K562 (cell line): ENCODE results near the gene PRKAR1A.

Experiments used
- CEBPB ChIP-seq: fragments of 450-650 bp; IDR thresholded peaks from 2 replicates; pipeline ENCODE4 v1.6.1; 2016; ENCODE audit warnings: missing genetic modification characterization, missing compliant biosample characterization
- CREB5 ChIP-seq: fragments of 250-450 bp; sonication (Bioruptor Pico); IDR thresholded peaks from 2 replicates; pipeline ENCODE4 v1.5.0; 2020; ENCODE audit warnings: mild to moderate bottlenecking
- ESRRA ChIP-seq: fragments of 450-650 bp; IDR thresholded peaks from 2 replicates; pipeline ENCODE4 v1.6.1; 2014; ENCODE audit warnings: low read depth, mild to moderate bottlenecking, moderate library complexity, borderline replicate concordance
- FOXJ2 ChIP-seq: fragments of 200-800 bp; sonication (Bioruptor generic); IDR thresholded peaks from 2 replicates; pipeline ENCODE4 v1.6.1; 2016; ENCODE audit warnings: missing genetic modification characterization, missing compliant biosample characterization
- FOXP1 ChIP-seq: sonication (generic); formaldehyde crosslinking; IDR thresholded peaks from 2 replicates; pipeline ENCODE4 v1.8.0; 2022; ENCODE audit warnings: mild to moderate bottlenecking, missing genetic modification reagents
- HDAC2 ChIP-seq: fragments of 450-650 bp; IDR thresholded peaks from 2 replicates; pipeline ENCODE4 v1.6.1; 2016; ENCODE audit warnings: mild to moderate bottlenecking
- POLR2AphosphoS5 ChIP-seq: IDR thresholded peaks from 2 replicates; pipeline ENCODE4 v1.6.1; 2011; ENCODE audit warnings: mild to moderate bottlenecking, low read depth, low read length, moderate library complexity; ENCODE audit not compliant: control insufficient read depth, insufficient read depth
- RCOR1 ChIP-seq, 2 experiments: IDR thresholded peaks; 2 replicates each; pipeline ENCODE4 v1.6.1; 2012; ENCODE audit warnings: low read depth in 2 of 2, low read length in 2 of 2, borderline replicate concordance in 1 of 2, improper control_type of control experiment in 1 of 2

- no peak for TF ChIP-seq RCOR1 (IDR thresholded peaks at IDR 0.05; ENCODE audit: borderline replicate concordance in 1 of 2, low read depth in 2 of 2, low read length in 2 of 2)
- TF ChIP-seq FOXP1 (CRISPR knock-in tag): no peak
- no peak for TF ChIP-seq CEBPB (tag)
- TF ChIP-seq CREB5 (CRISPR knock-in tag): no peak
- no peak for TF ChIP-seq FOXJ2 (tag)
- TF ChIP-seq HDAC2: no peak
- TF ChIP-seq POLR2AphosphoS5: no peak
- TF ChIP-seq ESRRA: no peak
Measured at GRCh38 chr17:68599552-68600066, 87.4 kb downstream of the PRKAR1A start.
